HG03354 (cell line): Measurements from ENCODE around the gene TRRAP.

Experiments
- ATAC-seq: cut with Tn5 transposase; IDR thresholded peaks from one replicate; pipeline ENCODE4 v1.9.1; 2021; ENCODE audit warnings: mild to moderate bottlenecking; ENCODE audit not compliant: unreplicated experiment, poor library complexity, severe bottlenecking

Gene TRRAP

DNA sequence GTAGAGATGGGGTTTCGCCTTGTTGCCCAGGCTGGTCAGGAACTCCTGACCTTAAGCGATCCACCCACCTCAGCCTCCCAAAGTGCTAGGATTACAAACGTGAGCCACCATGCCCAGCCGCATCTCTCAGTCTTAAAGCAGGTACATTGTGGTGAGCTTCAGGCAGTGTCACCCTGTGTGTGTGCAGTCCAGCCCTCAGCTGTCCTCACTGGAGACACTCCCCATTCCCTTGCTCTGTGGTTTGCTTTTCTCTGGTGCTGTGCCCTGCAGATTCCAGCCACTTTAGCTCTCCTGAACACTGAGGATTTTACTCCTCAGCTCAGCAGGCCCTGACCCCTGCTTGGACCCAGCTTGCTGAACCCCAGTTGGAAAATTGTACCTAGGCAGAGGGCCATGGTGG, 6.1 kb downstream of the TRRAP start:
- ATAC-seq = no peak

DNA sequence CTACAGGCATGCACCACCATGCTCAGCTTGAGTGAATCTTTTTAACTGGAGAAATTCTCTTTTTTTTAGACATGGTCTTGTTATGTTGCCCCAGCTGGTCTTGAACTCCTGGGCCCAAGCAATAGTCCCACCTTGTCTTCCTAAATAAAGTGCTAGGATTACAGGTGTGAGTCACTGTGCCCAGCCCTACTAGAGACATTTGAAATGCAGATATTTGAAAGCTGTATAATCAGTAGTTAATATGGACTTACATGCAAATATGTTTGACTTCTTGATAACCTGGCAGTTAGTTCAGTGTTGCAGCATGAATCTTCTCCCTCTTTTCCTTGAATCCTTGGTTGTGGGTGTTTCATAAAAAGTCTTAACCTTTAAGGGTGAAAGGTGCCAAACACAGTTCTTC, 8.7 kb downstream of the TRRAP start:
- no peak for ATAC-seq

DNA sequence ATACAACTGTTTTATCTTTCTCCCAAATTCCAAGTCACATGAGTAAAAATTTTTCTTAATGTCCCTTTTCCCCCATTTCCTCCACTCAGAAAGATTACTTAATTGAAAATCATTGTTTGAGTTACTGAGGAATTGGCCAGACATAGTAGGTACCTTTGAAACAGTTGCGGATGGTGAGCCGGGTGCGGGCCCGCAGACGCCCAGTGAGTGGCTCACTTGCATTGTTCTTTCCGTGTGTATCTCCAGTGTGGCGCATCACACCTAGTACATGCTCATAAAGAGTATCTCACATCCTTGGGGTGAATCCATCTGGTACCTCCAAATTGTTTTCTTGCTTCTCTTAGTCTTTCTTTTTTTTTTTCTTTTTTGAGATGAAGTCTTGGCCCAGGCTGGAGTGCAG, 14.3 kb downstream of the TRRAP start:
- no peak for ATAC-seq

DNA sequence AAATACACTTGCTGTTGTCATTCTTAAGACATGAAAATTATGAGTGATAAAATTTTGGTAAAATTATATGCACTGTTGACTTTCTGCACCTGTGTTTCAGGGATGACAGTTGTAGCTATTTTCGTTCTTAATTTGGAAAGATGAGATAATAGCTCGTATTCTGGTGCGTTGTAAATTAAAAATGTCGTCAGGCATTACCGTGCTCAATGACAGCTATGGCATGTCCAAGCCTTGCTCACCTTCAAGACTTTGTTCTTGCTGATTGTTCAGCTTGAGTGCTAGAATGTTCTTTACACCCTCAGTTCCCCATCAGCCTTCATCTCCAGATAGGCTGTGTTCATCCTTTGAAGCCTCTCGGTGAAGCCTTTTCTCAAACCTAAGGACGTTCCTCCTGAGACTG, 21.5 kb downstream of the TRRAP start:
- no peak for ATAC-seq

DNA sequence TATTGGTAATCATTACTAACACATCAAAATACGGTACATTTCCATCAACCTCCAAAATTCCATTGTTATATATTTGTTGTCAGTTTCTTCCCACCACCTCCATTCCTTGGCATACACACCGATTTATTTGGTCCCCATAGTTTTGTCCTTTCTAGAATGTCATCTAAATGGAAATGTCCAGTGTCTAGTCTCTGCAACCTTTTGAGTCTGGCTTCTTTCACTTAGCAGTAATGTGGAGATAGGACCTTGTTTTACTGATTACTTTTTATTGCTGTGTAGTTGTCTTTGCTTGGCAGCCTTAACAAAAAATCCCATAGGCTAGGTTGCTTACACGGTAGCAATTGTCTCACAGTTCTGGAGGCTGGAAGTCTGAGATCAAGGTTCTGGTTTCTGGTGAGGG, 22.5 kb downstream of the TRRAP start:
- no peak for ATAC-seq

DNA sequence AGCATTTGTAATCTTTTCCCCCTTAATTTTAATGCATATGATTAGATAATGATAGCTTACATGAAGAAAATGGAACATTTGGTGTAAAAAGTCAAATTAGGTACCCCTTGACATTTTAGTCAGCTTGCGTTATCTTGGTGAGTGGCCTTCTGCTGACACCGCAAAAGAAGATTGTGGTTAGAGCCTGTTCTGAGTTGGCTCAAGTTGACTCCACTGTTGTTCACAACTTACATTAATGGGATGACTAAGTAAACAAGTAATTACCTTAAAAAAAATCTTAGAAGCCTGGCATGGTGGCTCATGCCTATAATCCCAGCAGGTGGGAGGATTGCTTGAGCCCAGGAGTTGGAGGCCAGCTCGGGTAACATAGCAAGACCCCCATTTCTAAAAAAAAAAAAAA, 24.2 kb downstream of the TRRAP start:
- ATAC-seq = no peak

DNA sequence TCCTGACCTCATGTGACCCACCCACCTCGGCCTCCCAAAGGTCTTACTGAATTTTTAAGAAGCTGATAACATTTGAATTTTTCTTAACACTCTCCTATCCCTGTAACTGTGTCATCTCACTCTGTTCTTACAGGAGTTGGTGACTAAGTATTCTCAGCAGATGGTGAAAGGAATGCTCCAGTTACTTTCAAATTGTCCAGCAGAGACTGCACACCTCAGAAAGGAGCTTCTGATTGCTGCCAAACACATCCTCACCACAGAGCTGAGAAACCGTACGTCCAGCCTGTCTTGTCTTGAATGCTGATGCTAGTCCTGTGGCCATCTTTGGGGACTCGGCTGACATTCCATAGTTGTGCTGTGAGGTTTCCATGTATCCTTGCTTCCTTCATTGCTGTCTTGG, 24.9 kb downstream of the TRRAP start:
- ATAC-seq = no peak

DNA sequence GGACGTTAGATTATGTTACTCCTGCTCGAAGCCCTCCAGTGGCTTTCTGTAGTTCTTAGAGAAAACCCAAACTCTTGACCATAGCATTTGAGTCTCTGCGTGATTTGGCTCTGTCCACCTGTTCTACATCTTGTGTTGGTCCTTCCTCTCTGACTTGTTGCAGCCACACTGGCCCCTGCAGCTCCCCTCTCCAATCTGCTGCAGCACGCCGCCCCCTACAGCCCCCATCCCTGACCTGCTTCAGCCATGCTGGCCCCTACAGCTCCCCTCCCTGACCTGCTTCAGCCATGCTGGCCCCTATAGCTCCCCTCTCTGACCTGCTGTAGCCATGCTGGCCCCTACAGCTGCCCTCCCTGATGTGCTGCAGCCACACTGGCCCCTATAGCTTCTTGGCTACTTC, 29.2 kb downstream of the TRRAP start:
- ATAC-seq = no peak

DNA sequence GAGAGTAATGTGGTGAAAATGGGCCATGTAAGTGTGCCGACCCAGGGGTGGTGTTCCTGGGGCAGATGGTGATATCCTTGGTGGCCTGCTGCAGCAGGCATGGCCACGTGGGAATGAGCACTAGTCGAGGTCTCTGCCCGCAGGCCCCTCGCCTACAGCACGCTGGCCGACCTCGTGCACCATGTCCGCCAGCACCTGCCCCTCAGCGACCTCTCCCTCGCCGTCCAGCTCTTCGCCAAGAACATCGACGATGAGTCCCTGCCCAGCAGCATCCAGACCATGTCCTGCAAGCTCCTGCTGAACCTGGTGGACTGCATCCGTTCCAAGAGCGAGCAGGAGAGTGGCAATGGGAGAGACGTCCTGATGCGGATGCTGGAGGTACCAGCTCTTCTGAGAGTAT, 30.3 kb downstream of the TRRAP start:
- no peak for ATAC-seq

DNA sequence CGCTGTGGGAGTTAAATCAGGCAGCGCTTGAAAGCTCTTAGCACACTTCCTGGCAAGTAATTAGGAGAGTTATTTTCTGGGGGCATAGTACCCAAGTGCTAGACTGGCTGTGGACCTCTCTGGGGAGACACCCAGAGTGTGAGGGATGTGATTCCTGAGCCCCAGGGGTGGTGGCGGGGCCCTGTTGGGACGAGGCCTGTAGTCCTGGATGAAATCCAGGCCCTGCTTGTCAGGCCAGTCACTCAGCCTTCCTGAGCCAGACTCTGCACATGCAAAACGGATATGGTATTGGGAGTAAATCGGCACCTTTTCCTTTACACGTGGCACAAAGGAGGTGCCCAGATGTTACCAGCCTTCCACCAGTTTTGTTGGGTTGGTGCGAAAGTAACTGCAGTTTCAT, 31.2 kb downstream of the TRRAP start:
- ATAC-seq = no peak

DNA sequence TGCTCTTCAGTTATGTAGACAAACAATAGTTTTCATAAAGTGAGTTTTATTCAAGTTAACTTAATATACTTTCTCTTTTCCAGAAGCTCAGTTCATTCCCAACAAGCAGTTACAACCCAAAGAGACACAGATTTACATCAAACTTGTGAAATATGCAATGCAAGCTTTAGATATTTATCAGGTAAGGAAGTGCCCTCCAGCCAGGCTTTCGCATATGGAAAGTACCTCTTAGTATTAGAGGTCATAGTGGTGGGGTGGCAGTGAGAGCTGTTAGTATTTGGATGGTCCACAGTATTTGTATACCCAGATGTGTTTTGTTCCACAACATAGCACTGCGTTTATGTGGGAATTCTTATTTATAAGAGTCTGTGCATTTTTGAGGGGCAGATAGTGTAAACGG, 32.1 kb downstream of the TRRAP start:
- ATAC-seq = no peak

DNA sequence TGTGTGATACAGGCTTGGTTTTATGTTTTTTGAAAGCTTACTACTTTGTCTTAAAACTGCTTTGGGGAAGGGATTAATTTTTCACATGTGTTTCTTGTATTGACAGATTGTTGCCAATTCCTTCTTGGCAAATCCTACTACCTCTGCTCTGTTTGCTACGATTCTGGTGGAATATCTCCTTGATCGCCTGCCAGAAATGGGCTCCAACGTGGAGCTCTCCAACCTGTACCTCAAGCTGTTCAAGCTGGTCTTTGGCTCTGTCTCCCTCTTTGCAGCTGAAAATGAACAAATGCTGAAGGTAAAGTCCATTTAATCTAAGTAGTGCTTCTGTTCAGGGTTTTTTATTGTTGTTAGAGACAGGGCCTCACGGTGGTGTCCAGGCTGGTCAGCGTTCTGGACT, 33.6 kb downstream of the TRRAP start:
- no peak for ATAC-seq

DNA sequence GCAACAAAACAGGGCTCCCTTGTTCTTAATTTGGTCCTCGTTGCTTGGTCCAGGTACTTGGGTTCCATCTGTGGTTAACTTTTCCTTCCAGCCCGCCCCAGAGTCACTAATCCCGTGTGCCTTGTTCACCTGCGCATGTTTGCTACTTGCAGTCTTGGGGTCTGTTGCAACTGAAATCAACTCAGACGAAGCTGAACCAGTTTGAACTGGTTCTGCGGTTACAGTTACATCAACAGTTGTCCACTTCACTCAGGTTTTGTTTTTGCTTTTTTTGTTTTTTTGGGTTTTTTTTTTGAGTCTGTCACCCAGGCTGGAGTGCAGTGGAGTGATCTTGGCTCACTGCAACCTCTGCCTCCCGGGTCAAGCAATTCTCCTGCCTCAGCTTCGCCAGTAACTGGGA, 34.7 kb downstream of the TRRAP start:
- no peak for ATAC-seq

DNA sequence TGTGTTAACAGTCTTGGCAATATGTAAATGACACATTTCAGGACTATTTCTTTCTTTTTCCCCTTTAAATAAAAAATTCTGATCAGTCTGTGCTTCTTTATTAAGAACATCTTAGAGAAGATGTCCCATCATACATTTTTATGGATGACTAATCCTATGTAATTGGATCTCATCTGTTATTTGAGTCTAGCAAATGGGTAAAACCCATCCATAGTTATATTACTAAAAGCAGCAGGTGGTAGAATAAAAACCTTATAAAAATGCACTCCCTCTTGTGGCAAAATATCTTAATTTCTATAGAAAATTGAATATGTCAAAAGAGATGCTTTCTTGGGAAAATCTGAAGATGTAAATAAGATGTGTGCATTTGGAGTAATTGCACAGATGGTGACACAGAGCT, 35.3 kb downstream of the TRRAP start:
- no peak for ATAC-seq

DNA sequence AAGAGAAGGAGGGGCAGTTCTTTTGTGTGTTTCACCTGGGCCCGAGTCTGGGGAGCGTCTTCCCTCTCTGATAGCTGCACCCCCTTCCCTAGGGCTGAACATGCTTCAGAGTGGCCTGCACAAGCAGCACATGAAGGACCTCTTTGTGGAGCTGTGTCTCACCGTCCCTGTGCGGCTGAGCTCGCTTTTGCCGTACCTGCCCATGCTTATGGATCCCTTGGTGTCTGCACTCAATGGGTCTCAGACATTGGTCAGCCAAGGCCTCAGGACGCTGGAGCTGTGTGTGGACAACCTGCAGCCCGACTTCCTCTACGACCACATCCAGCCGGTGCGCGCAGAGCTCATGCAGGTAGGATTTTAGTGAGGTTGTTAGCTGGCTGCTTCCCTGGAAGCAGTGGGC, 39.0 kb downstream of the TRRAP start:
- ATAC-seq = no peak

DNA sequence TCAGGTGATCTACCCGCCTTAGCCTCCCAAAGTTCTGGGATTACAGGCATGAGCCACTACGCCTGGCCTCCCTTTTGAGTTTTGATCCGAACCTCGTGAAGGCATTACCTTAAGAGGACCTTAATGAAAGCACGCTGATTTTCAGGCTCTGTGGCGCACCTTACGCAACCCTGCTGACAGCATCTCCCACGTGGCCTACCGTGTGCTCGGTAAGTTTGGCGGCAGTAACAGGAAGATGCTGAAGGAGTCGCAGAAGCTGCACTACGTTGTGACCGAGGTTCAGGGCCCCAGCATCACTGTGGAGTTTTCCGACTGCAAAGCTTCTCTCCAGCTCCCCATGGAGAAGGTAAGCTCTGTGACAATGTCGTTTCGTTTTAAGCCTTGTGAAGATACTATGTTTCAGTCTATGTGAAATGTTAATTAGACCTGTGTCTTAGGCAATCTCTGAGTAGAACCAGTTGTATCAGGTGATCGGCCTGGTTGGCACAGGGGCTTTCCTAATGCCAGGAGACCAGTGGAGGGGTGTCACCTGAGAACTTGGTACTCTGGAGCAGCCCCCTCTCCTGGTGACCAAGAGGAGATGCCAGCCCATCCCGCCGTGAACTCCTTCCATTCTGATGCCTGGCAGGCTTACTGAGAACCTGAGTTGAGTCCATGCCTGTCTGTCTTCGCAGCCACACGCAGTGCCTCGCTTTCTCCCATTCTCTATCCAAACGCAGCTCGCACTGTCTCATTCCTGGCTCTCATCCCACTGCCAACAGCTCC, 43.5 kb downstream of the TRRAP start:
- no peak for ATAC-seq

DNA sequence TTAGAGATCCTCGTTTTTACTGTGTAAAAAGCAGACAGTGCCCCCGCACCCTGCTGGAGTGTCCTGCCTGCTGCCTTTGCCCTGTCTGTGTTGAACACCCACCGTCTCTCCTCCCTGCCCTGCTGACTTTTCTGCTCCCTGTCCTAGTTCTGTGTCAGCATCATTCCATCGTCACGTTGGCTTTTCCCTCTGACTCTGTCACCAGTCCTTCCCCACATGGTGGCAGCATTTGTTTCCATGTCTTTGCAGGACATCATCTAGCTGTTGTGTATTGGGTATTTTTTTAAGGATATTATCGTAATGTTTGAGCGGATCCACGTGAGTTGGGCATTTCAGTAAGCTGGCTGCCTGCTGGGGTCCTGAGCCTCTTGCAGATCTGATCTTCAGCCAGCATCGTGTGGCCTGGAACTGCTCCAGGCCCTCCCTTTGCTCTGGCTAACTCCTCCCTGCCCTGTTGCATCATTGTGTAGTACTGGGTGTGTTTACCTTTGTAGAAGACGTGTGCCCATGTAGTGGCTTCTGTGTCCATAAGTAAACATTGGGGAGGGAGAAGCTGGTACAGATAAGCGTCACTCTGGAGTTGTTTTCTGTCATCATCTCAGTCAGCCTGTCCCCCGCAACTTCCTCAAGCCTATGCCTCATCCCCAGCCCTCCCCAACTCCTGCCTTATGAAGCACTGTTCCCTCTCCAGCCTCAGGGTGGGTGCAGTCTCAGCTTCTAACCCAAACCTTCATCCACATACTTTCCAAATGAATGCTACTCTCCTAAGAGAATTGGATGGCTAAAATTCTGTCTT, 44.3 kb downstream of the TRRAP start:
- ATAC-seq = no peak

DNA sequence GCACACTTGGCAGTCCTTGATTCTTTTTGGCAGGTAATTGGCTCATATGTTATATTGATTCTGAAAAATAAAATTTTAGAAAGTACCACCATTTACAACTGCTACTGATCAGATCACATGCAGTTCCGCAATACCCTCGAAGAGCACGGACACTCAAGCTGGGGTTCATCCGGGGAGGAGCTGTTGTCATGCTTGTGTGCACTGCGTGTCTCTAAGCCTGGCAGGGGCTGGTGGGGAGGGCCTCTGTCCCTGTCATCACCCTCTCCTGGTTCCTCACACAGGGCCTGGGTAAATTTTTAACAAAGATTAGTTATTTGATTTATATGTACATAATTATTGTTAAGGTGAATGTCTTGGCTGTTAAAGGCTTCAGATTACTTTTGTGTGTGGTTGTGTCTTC, 45.2 kb downstream of the TRRAP start:
- no peak for ATAC-seq

DNA sequence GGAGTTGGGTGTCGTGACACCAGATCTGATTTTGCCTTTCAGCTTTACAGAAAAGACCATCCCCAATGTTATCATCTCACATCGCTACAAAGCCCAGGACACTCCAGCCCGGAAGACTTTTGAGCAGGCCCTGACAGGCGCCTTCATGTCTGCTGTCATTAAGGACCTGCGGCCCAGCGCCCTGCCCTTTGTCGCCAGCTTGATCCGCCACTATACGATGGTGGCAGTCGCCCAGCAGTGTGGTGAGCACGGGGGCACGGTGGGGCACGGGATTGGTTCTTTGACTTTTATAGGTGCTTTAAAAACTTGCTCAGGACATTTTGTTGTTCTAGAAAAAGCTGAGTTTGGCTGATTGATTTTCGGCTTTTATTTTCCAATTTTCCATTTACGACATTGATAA, 48.8 kb downstream of the TRRAP start:
- ATAC-seq = no peak

DNA sequence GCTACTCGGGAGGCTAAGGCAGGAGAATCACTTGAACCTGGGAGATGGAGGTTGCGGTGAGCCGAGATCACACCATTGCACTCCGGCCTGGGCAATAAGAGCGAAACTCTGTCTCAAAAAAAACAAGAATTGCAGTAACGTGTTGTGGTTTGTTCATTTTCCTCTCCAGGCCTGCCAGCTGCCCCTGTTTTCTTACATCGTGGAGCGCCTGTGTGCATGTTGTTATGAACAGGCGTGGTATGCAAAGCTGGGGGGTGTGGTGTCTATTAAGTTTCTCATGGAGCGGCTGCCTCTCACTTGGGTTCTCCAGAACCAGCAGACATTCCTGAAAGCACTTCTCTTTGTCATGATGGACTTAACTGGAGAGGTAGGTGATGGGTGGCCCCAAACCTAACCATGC, 52.1 kb downstream of the TRRAP start:
- no peak for ATAC-seq

DNA sequence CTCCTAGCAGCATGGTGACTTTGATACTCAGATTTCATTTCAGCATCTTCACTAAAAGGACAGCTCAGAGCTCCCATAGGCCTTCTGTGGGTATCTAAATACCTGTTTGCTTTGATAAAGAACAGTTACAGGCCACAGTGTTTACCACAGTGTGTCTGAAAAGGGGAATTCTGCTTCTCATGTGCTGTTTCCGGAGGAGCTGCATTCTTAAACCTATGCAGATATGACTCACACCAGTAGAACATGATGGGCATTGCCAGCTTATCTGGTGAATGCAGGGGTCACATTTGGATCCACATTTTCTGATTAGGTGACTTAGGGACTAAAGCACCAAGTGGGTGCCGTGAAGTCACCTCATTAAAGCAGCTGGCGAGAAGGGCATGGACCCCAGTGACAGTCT, 52.6 kb downstream of the TRRAP start:
- ATAC-seq = no peak
